NCI-H2171 treated with DMSO at 0.1 percent for 48 hours (cell line): ENCODE measurements around the gene OR12D1.

Source experiments
- DNase-seq: peaks from one replicate; lab custom pipeline; 2025; lab: John Stamatoyannopoulos, UW

OR12D1 gene

DNA sequence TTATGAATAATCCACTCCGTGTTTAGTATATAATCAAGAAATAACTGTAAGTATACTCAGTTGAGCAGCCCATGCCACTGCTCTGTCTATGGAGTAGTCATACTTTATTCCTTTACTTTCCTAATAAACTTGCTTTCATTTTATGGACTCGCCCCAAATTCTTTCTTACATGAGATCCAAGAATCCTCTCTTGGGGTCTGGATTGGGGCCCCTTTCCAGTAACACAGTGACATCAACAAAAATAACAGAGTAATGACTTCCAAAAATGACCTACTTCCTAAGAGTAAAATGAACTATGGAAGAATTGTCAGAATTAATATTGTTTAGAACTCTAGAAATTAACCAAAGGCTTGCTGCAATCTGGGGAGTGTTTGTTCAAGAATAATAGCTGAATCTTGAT is 51.1 kb downstream of the OR12D1 start:
- DNase-seq: no peak

GRCh38 chr6:29466241-29466640 is 51.5 kb downstream of the OR12D1 start:
- no peak for DNase-seq
